ENCODE data around the gene RAP1GAP. TPM values are rescaled to one million over a fixed set of nuclear protein-coding genes. Genes with fewer than 3 reads are reported as not detected.

RAP1GAP gene
- total and polyA plus RNA-seq, 3 donors from 2014 or later: 7.4 to 8.4 (median 8.0) TPM

GRCh38 chr1:21618059-21618458, 51.1 kb downstream of the RAP1GAP start:
- Histone ChIP-seq H3K9me3 (no peaks in the 10 kb centered on the region), H3K4me3 (no peak overlapping the region), H3K36me3 (ENCODE audit: low read depth, missing control alignments) (no peaks in the 10 kb centered on the region), H3K27me3 (no peaks in the 10 kb centered on the region), H3K27ac (no peak overlapping the region), H3K4me1 (no peaks in the 10 kb centered on the region)
- TF ChIP-seq POLR2A (IDR thresholded peaks at IDR 0.05): no peak
- TF ChIP-seq, protein P1, sequence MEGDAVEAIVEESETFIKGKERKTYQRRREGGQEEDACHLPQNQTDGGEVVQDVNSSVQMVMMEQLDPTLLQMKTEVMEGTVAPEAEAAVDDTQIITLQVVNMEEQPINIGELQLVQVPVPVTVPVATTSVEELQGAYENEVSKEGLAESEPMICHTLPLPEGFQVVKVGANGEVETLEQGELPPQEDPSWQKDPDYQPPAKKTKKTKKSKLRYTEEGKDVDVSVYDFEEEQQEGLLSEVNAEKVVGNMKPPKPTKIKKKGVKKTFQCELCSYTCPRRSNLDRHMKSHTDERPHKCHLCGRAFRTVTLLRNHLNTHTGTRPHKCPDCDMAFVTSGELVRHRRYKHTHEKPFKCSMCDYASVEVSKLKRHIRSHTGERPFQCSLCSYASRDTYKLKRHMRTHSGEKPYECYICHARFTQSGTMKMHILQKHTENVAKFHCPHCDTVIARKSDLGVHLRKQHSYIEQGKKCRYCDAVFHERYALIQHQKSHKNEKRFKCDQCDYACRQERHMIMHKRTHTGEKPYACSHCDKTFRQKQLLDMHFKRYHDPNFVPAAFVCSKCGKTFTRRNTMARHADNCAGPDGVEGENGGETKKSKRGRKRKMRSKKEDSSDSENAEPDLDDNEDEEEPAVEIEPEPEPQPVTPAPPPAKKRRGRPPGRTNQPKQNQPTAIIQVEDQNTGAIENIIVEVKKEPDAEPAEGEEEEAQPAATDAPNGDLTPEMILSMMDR (IDR thresholded peaks at IDR 0.05): no peak
- WGBS, 2 donors: 73 to 95% methylated on average over 2 to 7 of the region's 7 CpGs
- DNase-seq: no peak
- intact Hi-C loops (cut with DNase I; ENCODE audit: low total_unique reads): no loop called here

DNA sequence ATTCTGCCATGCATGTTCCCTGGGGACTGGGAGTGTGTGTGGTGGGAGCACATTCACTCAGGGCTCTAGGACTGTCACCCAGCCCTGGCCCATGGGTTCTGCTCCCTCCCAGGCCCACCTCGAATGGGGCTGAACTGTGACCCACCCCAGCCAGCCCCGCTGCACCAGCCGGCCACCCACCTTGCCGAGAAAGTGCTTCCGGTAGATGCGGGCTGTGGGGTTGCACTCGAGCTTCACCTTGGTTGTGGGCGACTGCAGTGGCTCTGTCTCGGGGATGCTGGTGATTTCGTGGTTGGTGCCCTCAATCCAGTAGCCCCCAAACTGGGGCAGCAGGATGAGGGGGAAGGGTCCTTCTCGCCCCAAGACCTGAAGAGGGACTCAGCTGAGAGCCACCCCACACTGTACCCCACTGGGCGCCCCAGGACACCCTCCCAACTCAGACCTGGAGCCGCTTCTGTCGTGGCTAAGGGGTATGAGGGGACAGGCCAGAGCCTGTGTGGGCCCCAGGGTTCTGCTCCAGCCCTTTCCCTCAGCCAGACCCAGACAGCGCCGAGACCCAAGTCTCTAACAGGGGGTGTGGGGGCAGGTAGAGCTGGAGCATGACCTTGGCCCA, 51.9 kb downstream of the RAP1GAP start:
- Histone ChIP-seq H3K4me1 (no peaks in the 10 kb centered on the region), H3K27me3 (no peaks in the 10 kb centered on the region), H3K36me3 (ENCODE audit: low read depth, missing control alignments) (no peaks in the 10 kb centered on the region), H3K27ac (no peak overlapping the region), H3K4me3 (no peak overlapping the region), H3K9me3 (no peaks in the 10 kb centered on the region)
- TF ChIP-seq, protein P1 (IDR thresholded peaks at IDR 0.05): no peak
- TF ChIP-seq POLR2A (IDR thresholded peaks at IDR 0.05): no peak
- intact Hi-C loops (cut with DNase I; ENCODE audit: low total_unique reads): no loop called here
- no peak for DNase-seq
- WGBS, 2 donors: 87 to 99% methylated on average over 10 to 16 of the region's 16 CpGs

- Histone ChIP-seq H3K9me3 (no peaks in the 10 kb centered on the region), H3K4me1 (no peaks in the 10 kb centered on the region), H3K36me3 (ENCODE audit: low read depth, missing control alignments) (no peaks in the 10 kb centered on the region), H3K27ac (no peak overlapping the region), H3K4me3 (no peak overlapping the region), H3K27me3 (no peaks in the 10 kb centered on the region)
- TF ChIP-seq POLR2A (IDR thresholded peaks at IDR 0.05): no peak
- TF ChIP-seq, protein P1 (IDR thresholded peaks at IDR 0.05): no peak
- intact Hi-C loops (cut with DNase I; ENCODE audit: low total_unique reads): no loop called here
- 64 to 69% methylated on average over 8 of the region's 8 CpGs for WGBS, 2 donors
- no peak for DNase-seq
Measured at GRCh38 chr1:21616372-21616771, 52.8 kb downstream of the RAP1GAP start.

GRCh38 chr1:21614419-21615115, 54.6 kb downstream of the RAP1GAP start:
- H3K4me3 ChIP-seq: no peak overlapping the region
- H3K36me3 ChIP-seq (ENCODE audit: low read depth, missing control alignments): no peaks in the 10 kb centered on the region
- H3K4me1 ChIP-seq: no peaks in the 10 kb centered on the region
- H3K27me3 ChIP-seq: no peaks in the 10 kb centered on the region
- intact Hi-C loops (cut with DNase I; ENCODE audit: low total_unique reads): no loop called here
- DNase-seq: no peak
- TF ChIP-seq POLR2A (IDR thresholded peaks at IDR 0.05): no peak
- TF ChIP-seq, protein P1 (IDR thresholded peaks at IDR 0.05): no peak
- 93 to 96% methylated on average over 6 to 11 of the region's 11 CpGs for WGBS, 2 donors
- H3K9me3 ChIP-seq: no peaks in the 10 kb centered on the region
- no peak overlapping the region for H3K27ac ChIP-seq
